WI38 (cell line): ENCODE measurements around the gene ACAD11.

Source experiments
- H3K4me3 ChIP-seq: 2 replicates; pipeline ENCODE4 v1.5.1; 2011; ENCODE audit warnings: low read depth, mild to moderate bottlenecking, control low read depth, low read length
- TF ChIP-seq, protein P1 (sequence below): IDR thresholded peaks from 2 replicates; pipeline ENCODE4 v1.5.1; 2012; ENCODE audit warnings: low read depth, mild to moderate bottlenecking, control low read depth, low read length

ACAD11 gene

DNA sequence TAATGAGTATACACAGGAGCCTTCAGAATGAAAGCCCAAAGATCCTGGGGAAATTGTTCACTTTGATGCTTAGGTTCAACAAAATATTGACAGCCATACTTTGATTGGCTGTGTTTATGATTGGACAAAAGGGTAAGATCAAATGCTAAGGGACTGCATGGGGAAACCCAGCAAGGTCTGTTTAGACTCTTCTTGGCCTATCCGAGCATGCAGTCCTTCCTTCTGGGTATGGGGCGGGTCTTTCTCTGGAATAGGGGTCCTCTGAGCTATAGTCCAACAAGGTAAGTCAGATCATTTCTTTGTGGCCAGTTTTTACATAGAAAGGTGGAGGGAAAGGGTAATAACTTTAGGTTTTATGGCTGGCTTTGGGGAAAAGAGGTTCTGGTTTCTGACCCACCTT, 115.5 kb downstream of the ACAD11 start:
- TF ChIP-seq, protein P1, sequence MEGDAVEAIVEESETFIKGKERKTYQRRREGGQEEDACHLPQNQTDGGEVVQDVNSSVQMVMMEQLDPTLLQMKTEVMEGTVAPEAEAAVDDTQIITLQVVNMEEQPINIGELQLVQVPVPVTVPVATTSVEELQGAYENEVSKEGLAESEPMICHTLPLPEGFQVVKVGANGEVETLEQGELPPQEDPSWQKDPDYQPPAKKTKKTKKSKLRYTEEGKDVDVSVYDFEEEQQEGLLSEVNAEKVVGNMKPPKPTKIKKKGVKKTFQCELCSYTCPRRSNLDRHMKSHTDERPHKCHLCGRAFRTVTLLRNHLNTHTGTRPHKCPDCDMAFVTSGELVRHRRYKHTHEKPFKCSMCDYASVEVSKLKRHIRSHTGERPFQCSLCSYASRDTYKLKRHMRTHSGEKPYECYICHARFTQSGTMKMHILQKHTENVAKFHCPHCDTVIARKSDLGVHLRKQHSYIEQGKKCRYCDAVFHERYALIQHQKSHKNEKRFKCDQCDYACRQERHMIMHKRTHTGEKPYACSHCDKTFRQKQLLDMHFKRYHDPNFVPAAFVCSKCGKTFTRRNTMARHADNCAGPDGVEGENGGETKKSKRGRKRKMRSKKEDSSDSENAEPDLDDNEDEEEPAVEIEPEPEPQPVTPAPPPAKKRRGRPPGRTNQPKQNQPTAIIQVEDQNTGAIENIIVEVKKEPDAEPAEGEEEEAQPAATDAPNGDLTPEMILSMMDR, result no peak

DNA sequence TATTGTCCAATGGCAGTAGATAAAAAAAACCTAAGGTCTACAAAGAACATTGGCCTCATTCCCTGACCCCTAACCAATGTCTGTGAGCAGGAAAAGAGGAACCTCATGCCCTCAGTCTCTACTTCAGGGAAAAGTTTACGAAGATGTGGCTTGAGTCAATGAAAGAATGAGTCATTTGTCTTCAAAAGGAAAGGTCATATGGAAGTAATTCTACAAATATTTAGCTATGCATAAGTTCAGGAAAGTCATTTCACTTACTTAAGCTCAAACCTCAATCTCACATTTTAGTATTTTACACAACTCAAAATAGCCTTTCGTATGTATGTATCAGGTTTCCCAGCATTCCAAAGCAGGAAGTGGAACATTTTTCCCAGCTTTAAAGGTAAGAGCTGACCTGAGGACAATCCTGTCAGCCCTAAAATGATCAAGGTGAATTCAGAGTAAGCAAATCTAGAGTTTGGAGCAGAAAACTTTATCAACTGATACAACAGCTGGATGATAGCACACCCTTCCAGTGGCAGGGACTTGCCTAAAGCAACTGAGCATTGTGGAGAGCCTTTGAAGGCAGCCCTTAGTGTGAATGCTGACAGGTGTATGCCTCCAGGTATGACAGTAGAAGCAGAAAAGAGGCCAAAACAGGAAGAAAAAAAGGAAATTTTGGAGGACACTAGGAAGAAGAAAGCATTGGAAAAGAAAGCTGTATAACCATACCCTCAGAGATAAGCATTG, 116.4 kb downstream of the ACAD11 start:
- no peak overlapping the region for H3K4me3 ChIP-seq

More for the DNA sequence above, 115.5 kb downstream of the ACAD11 start:
- H3K4me3 ChIP-seq, result no peak overlapping the region

DNA sequence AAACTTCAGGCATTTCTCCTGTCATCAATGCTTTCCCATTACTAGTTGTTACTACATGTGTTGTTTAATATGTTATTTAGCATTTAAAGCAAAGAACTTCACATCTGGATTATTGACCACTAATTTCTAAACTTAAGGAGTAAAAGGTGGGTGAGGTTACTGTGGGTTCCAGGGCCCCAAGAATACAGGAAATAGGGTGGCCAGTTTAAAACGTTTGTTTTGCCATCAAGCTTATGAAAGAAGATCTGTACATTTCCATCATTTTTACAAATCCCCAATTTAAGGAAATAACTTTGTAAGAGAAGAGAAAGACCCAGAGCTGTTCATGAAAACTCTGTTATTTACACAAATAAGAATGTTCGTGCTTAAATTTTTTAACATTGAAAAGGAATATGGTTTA, 117.0 kb downstream of the ACAD11 start:
- TF ChIP-seq, protein P1, result no peak
- H3K4me3 ChIP-seq, result no peak overlapping the region

More for the DNA sequence above, 116.4 kb downstream of the ACAD11 start:
- TF ChIP-seq, protein P1, result no peak

DNA sequence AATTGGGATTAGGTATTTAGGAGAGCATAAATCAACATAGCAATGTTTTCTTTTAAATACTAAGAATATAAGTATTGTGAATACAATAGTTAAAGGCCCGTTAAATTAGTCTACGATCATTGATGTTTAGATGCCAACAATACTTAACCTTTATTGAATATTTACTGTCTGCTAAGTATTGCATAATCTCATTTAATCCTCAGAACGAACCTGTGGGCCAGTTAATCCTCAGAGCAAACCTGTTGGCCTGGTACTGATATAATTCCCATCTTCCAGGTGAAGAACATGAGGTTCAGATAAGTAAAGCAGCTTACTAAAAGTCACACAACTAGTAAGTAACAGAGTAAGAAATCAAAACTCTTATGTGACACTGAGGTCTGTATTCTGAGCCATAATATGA, 119.9 kb downstream of the ACAD11 start:
- TF ChIP-seq, protein P1, result no peak

DNA sequence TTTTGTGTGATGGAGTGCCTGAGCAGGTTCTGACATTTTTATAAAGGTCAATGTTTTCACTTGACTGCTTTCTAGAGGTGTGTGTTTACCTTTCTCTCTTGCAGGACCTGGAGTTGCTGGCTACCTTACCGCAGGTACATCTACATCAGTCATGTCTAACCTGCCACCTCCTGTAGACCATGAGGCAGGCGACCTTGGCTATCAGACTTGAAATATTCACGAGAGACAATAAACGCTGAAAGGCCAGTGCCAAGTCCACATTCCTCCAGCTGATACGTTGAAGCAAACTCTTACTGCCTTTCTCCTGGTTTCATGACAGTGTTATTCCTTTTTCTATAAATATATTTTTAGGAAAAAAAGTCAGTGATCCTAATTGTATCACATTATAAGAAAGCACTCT, 121.5 kb downstream of the ACAD11 start:
- TF ChIP-seq, protein P1, result no peak
- no peak overlapping the region for H3K4me3 ChIP-seq

More for the DNA sequence above, 119.9 kb downstream of the ACAD11 start:
- no peak overlapping the region for H3K4me3 ChIP-seq

DNA sequence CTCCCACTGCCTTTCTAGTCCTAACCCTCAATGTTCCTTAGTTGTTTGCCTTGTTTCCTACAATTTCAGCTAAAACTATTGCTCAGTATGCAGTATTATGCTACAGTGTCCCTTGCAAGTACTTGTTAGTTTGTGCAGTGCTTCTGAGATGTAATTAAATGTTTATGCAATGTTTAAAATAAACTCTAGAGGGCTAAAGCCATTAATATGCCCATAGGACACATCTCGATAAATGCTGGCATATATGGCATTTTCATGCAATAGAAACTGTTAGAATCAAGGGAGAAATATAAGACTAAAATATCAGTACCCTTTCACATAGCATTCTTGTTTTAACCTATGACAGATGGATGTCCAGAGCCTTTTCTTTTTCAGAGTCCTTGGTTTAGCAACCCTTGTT, 122.3 kb downstream of the ACAD11 start:
- TF ChIP-seq, protein P1, result no peak
- no peak overlapping the region for H3K4me3 ChIP-seq

DNA sequence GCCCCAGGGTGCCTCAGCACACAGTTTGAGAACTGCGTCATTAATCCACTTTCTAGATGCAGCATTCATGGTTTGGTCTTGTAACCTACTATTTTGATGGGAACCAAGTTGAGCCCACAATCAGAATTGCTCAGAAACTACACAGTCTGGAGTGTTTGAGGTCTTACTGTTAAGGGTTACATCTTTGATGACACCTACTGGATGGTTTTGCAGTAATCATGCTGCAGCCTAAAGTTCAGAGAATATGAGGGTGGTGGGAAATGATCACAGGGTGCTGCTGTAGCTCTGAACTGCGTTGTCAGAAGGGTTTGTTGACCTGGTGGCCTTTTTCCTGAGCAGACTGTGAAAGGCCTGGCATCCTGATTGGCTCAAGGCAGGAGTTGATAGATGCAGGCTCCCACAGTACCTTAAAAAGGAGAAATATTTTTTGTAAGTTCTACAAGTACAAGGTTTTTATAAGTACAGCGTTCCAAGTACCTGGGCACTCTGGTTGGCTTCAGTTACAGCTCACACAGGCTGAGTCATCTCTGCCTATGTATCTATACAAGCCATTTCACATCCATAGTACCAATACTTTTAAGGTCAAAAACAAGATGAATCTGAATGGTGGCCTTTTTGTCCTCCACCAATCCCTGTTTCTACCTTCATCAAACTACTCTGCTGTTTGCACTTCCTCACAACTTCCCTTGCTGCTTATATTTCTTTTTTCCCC, 123.0 kb downstream of the ACAD11 start:
- no peak overlapping the region for H3K4me3 ChIP-seq
- TF ChIP-seq, protein P1, result no peak
